Stimulated activated CD8-positive, alpha-beta memory T cell treated with anti-CD3 and anti-CD28 coated beads, Interleukin-15, amount 100 ng/mL, for 24 hours (primary cell): ENCODE results near the gene ZNF813.
A peak's percentile ranks its signal among the peaks of the same experiment; 100 is the strongest.

Experiments used
- DNase-seq: peaks from one replicate; pipeline ENCODE4 v3.0.0-alpha.2; 2020; ENCODE audit warnings: low read depth

The ZNF813 gene

GRCh38 chr19:53520547-53521372 is 53.2 kb downstream of the ZNF813 start:
- peak; percentile 59 for DNase-seq

- no peak for DNase-seq
Measured at GRCh38 chr19:53521373-53522202, 54.1 kb downstream of the ZNF813 start.

- no peak for DNase-seq
Measured at GRCh38 chr19:53525922-53526321, 58.4 kb downstream of the ZNF813 start.

GRCh38 chr19:53530622-53531021 is 63.1 kb downstream of the ZNF813 start:
- DNase-seq = no peak

GRCh38 chr19:53531457-53531856 is 63.9 kb downstream of the ZNF813 start:
- no peak for DNase-seq

GRCh38 chr19:53532362-53532761 is 64.8 kb downstream of the ZNF813 start:
- no peak for DNase-seq

- DNase-seq = no peak
Measured at GRCh38 chr19:53536225-53536548, 68.7 kb downstream of the ZNF813 start.

- DNase-seq = no peak
Measured at GRCh38 chr19:53537121-53537520, 69.6 kb downstream of the ZNF813 start.

GRCh38 chr19:53537521-53538377 is 70.2 kb downstream of the ZNF813 start, which contains the start of gene ZNF331:
ZNF331 (plus strand) TSS chr19:53538145; CDS start chr19:53569377, 31,232 bp downstream.
- DNase-seq = peak; percentile 75

- no peak for DNase-seq
Measured at GRCh38 chr19:53538378-53539109, 71.0 kb downstream of the ZNF813 start.

GRCh38 chr19:53540091-53540490 is 72.6 kb downstream of the ZNF813 start:
- DNase-seq = no peak

GRCh38 chr19:53541971-53542370 is 74.4 kb downstream of the ZNF813 start:
- no peak for DNase-seq

- DNase-seq = no peak
Measured at GRCh38 chr19:53545271-53546065, 77.9 kb downstream of the ZNF813 start.
